SK-N-SH (cell line): ENCODE data around the gene RRP7A. TPM values are rescaled to one million over a fixed set of nuclear protein-coding genes. Genes with fewer than 3 reads are reported as not detected.
"Not testable (repeated sequence)": the region's sequence is repeated elsewhere in the genome, so short reads cannot be mapped to it uniquely, and the experiment has no call there.

ENCODE experiments used
- CTCF ChIA-PET: fragments of 300-600, 350-600 bp; formaldehyde crosslinking; extraction: SDS; loops from one replicate; lab custom pipeline; 2021; lab: Yijun Ruan, JAX
- POLR2A ChIA-PET: fragments of 350-600 bp; sonication (Branson Sonifier 250); formaldehyde crosslinking; extraction: SDS; loops from one replicate; lab custom pipeline; 2020; ENCODE audit warnings: antibody characterized with exemption, inconsistent platforms; lab: Yijun Ruan, JAX
- DNase-seq: peaks from one replicate; pipeline ENCODE4 v3.0.0; 2012
- H2AFZ ChIP-seq: fragments of 200-600 bp; sonication (generic); 2 replicates; pipeline ENCODE4 v1.8.1; 2016; ENCODE audit warnings: antibody characterized with exemption, mild to moderate bottlenecking, low read depth
- H3F3A ChIP-seq: fragments of 200-600 bp; sonication (generic); replicated peaks from 2 replicates; pipeline ENCODE3; 2016; ENCODE audit warnings: antibody characterized with exemption, mild to moderate bottlenecking; ENCODE audit not compliant: insufficient read depth
- H3K27ac ChIP-seq, 2 experiments: fragments of 200-500 bp in 1 of 2; fragments of 200-600 bp in 1 of 2; sonication (Bioruptor generic) in 1 of 2; sonication (generic), shearing (Covaris generic) in 1 of 2; 2 replicates each; pipeline versions ENCODE4 v1.5.1 to v1.6.1; 2014 to 2016; ENCODE audit warnings: low read depth in 2 of 2, inconsistent platforms in 1 of 2, low read length in 1 of 2, mild to moderate bottlenecking in 1 of 2, mixed read lengths in 1 of 2
- H3K27me3 ChIP-seq: fragments of 200-600 bp; sonication (generic), shearing (Covaris generic); 2 replicates; pipeline ENCODE4 v1.6.1; 2016; ENCODE audit warnings: mixed run types; ENCODE audit not compliant: insufficient read depth
- H3K36me3 ChIP-seq, 2 experiments: fragments of 200-500 bp in 1 of 2; fragments of 200-600 bp in 1 of 2; sonication (Bioruptor generic) in 1 of 2; sonication (generic) in 1 of 2; replicated peaks in 1 of 2; 2 replicates each; pipeline versions ENCODE3 to v1.5.1; 2014 to 2016; ENCODE audit warnings: low read length in 1 of 2, mild to moderate bottlenecking in 1 of 2; ENCODE audit not compliant: insufficient read depth in 2 of 2, control insufficient read depth in 1 of 2
- H3K4me1 ChIP-seq, 2 experiments: fragments of 200-500 bp in 1 of 2; fragments of 200-600 bp in 1 of 2; sonication (Bioruptor generic) in 1 of 2; sonication (generic), shearing (Covaris generic) in 1 of 2; 2 replicates each; pipeline versions ENCODE4 v1.5.1 to v1.6.1; 2014 to 2016; ENCODE audit warnings: low read depth in 1 of 2, low read length in 1 of 2, mixed run types in 1 of 2; ENCODE audit not compliant: insufficient read depth in 2 of 2, control insufficient read depth in 1 of 2
- H3K4me2 ChIP-seq: fragments of 200-600 bp; sonication (generic), shearing (Covaris generic); 2 replicates; pipeline ENCODE4 v1.6.1; 2017; ENCODE audit warnings: mixed run types
- H3K4me3 ChIP-seq, 2 experiments: fragments of 200-500 bp in 1 of 2; fragments of 200-600 bp in 1 of 2; sonication (Bioruptor generic) in 1 of 2; sonication (generic), shearing (Covaris generic) in 1 of 2; 2 replicates each; pipeline versions ENCODE4 v1.5.1 to v1.8.1; 2014 to 2016; ENCODE audit warnings: low read depth in 2 of 2, inconsistent platforms in 1 of 2, low read length in 1 of 2, mild to moderate bottlenecking in 1 of 2, mixed read lengths in 1 of 2, moderate library complexity in 1 of 2
- H3K79me2 ChIP-seq: fragments of 200-600 bp; sonication (generic); 2 replicates; pipeline ENCODE4 v1.8.1; 2017; ENCODE audit warnings: mild to moderate bottlenecking; ENCODE audit not compliant: insufficient read depth
- H3K9ac ChIP-seq: fragments of 200-600 bp; sonication (generic); 2 replicates; pipeline ENCODE4 v1.6.1; 2017; ENCODE audit warnings: mixed run types
- H3K9me2 ChIP-seq: fragments of 200-600 bp; sonication (generic); 2 replicates; pipeline ENCODE4 v1.6.1; 2017; ENCODE audit warnings: mixed run types
- H3K9me3 ChIP-seq: fragments of 200-600 bp; sonication (generic); 2 replicates; pipeline ENCODE4 v1.6.1; 2017; ENCODE audit warnings: mixed run types, mild to moderate bottlenecking, moderate library complexity
- H4K20me1 ChIP-seq: fragments of 200-600 bp; sonication (generic); 2 replicates; pipeline ENCODE4 v1.6.1; 2017; ENCODE audit warnings: mild to moderate bottlenecking, mixed run types; ENCODE audit not compliant: insufficient read depth
- ELF1 ChIP-seq: IDR thresholded peaks from 2 replicates; pipeline ENCODE4 v1.4.0; 2012
- NRF1 ChIP-seq: IDR thresholded peaks from 2 replicates; pipeline ENCODE4 v1.6.1; 2012; ENCODE audit warnings: low read depth, mild to moderate bottlenecking, low read length
- REST ChIP-seq: IDR thresholded peaks from 2 replicates; pipeline ENCODE4 v1.6.1; 2012; ENCODE audit warnings: mild to moderate bottlenecking, low read depth, low read length, moderate library complexity
- TAF1 ChIP-seq: IDR thresholded peaks from 2 replicates; pipeline ENCODE4 v1.6.1; 2012; ENCODE audit warnings: low read depth, mild to moderate bottlenecking, low read length, moderate library complexity, borderline replicate concordance
- YY1 ChIP-seq: IDR thresholded peaks from 2 replicates; pipeline ENCODE4 v1.4.0; 2012; ENCODE audit warnings: low read depth, mild to moderate bottlenecking
- WGBS: methylation state at CpG from one replicate; pipeline ENCODE4 v1.1.6; 2017; ENCODE audit warnings: low lambda C conversion rate; 5-methylcytosine and 5-hydroxymethylcytosine counted together
- polyA plus RNA-seq, 3 experiments: library from polyadenylated mRNA; depleted of rRNA; stranded (reverse); fragments of >200 nt; gene quantifications; 2 replicates each; pipeline ENCODE4 v1.2.3, GENCODE V29; 2012

RRP7A gene
- 16.6 and 17.6 TPM in 2 replicates for polyA plus RNA-seq (2012; rRNA removed)
- polyA plus RNA-seq (2012; cell fraction: cytosol; rRNA removed), result 10.5 and 13.9 TPM in 2 replicates
- 13.1 and 16.7 TPM in 2 replicates for polyA plus RNA-seq (2012; cell fraction: nucleus; rRNA removed)

GRCh38 chr22:42519525-42520401 is at the start of gene RRP7A:
Gene RRP7A (minus strand): TSS chr22:42519796. CDS start chr22:42519786, 10 bp downstream.
- peaks cover 11% of the 10 kb centered on the region; the same call in 1 of the 2 replicates for H3K79me2 ChIP-seq
- no peaks in the 10 kb centered on the region for H3K36me3 ChIP-seq
- no peaks in the 10 kb centered on the region for H4K20me1 ChIP-seq
- peak within 1 kb of the TSS; percentile 70 for H2AFZ ChIP-seq
- H3K9ac ChIP-seq, result peak within 1 kb of the TSS; percentile 59
- H3F3A ChIP-seq, result no peaks in the 10 kb centered on the region
- no peak for TF ChIP-seq ELF1
- TF ChIP-seq TAF1, result peak; percentile 62; the same call in 1 of the 2 replicates
- TF ChIP-seq YY1, result peak; percentile 85
- peak; percentile 46; the same call in 1 of the 2 replicates for TF ChIP-seq NRF1
- TF ChIP-seq REST, result no peak
- no peak within 1 kb of the TSS; a peak in 1 of 4 replicates for H3K27ac ChIP-seq
- WGBS, result 23% methylated on average over 7 of the region's 65 CpGs
- no peaks in the 10 kb centered on the region for H3K27me3 ChIP-seq
- ChIA-PET CTCF (no interaction called here), POLR2A (no interaction called here)
- H3K9me2 ChIP-seq, result no peaks in the 10 kb centered on the region
- peak within 1 kb of the TSS; percentile 57 to 62 for H3K4me3 ChIP-seq
- H3K9me3 ChIP-seq, result no peaks in the 10 kb centered on the region
- peaks cover 0 to 2% of the 10 kb centered on the region in 2 experiments; a peak in 1 of 4 replicates for H3K4me1 ChIP-seq
- DNase-seq, result peak; percentile 82
- H3K4me2 ChIP-seq, result peak within 1 kb of the TSS; percentile 62

GRCh38 chr22:42567950-42568349 is 48.4 kb upstream of the RRP7A start:
- H3K4me3 ChIP-seq, H3K79me2 ChIP-seq, H3K9me2 ChIP-seq, H3K27ac ChIP-seq, H3K9ac ChIP-seq, H3K9me3 ChIP-seq, H3K36me3 ChIP-seq, CTCF ChIA-PET, H2AFZ ChIP-seq, H3F3A ChIP-seq, H3K27me3 ChIP-seq, H3K4me2 ChIP-seq, H3K4me1 ChIP-seq, DNase-seq, H4K20me1 ChIP-seq: not testable (repeated sequence)
- WGBS, result 92% methylated on average over 3 of the region's 6 CpGs
- POLR2A ChIA-PET, result interaction anchor here (0.9 kb wide), 2 partner anchors 12 to 28 kb away, joined by 3 to 5 read pairs; no protein-coding TSS in a partner anchor
